Right lobe of liver (tissue), 6 donors: Measurements from ENCODE around the gene PCDHA8. TPM values are rescaled to one million over a fixed set of nuclear protein-coding genes. Genes with fewer than 3 reads are reported as not detected.

Source experiments
- ATAC-seq, 4 donors: fragments of 200-7000 bp; cut with Tn5 transposase; one replicate each; pipeline ENCODE4 v1.9.1; 2020; ENCODE audit warnings: mild to moderate bottlenecking in 4 of 4, moderate library complexity in 4 of 4
- DNase-seq, 3 donors: peaks; one replicate each; pipeline ENCODE4 v3.0.0-alpha.2; 2020
- H3K27ac ChIP-seq, 3 donors: fragments of 200-600 bp; one replicate each; pipeline ENCODE4 v1.8.0; 2022
- H3K27me3 ChIP-seq, 2 donors: fragments of 200-600 bp; one replicate each; pipeline ENCODE4 v1.8.0; 2022
- H3K36me3 ChIP-seq, 4 donors: fragments of 200-600 bp; sonication (generic) in 1 of 4; one replicate each; pipeline versions ENCODE4 v1.5.1 to v1.8.0; 2017 to 2022; ENCODE audit warnings: control low read depth in 1 of 4
- H3K4me1 ChIP-seq, 4 donors: fragments of 200-600 bp; sonication (generic) in 1 of 4; one replicate each; pipeline versions ENCODE4 v1.5.1 to v1.8.0; 2017 to 2022; ENCODE audit warnings: control low read depth in 1 of 4
- H3K4me3 ChIP-seq, 3 donors: fragments of 200-600 bp; one replicate each; pipeline ENCODE4 v1.8.0; 2022
- H3K9me3 ChIP-seq, 4 donors: fragments of 200-600 bp; sonication (generic) in 1 of 4; one replicate each; pipeline versions ENCODE4 v1.5.1 to v1.8.0; 2017 to 2022; ENCODE audit warnings: control low read depth in 1 of 4
- CTCF ChIP-seq, 4 donors: fragments of 200-600 bp in 3 of 4; fragments of 450-650 bp in 1 of 4; IDR thresholded peaks; one replicate each; pipeline versions ENCODE4 v1.5.1 to v1.8.0; 2016 to 2022; ENCODE audit warnings: antibody characterized with exemption in 4 of 4, mild to moderate bottlenecking in 2 of 4
- POLR2A ChIP-seq: fragments of 450-650 bp; IDR thresholded peaks from one replicate; pipeline ENCODE4 v1.6.1; 2017; ENCODE audit warnings: antibody characterized with exemption, mild to moderate bottlenecking
- WGBS: methylation state at CpG from one replicate; pipeline ENCODE4 v1.1.6; 2018; ENCODE audit warnings: low coverage, low lambda C conversion rate; ENCODE audit not compliant: insufficient coverage; ENCODE audit errors: missing lambda C conversion rate; 5-methylcytosine and 5-hydroxymethylcytosine counted together
- intact Hi-C, 2 donors: fragments of 100-400 bp; cut with DNase I; formaldehyde crosslinking; loops; one replicate each; pipeline versions ENCODE4 v1.11.2 to v1.14.1; 2022
- total RNA-seq, 6 experiments: library from RNA; depleted of rRNA in 2 of 6; stranded (reverse); fragments of >200 nt in 2 of 6; fragmentation: NEBNext Ultra II Directional in 3 of 6; extraction: Animal tissue kit (Norgen Biotek cat#: 25700) in 3 of 6; gene quantifications; one replicate each; pipeline versions ENCODE4 v1.1.0 to v1.2.4, GENCODE V29; 2016 to 2023
- donor health status: DM: no; HTN: yes; CAD: no.
- donor health status: DM: no; HTN: no; CAD: no.
- donor health status: DM: no; HTN: no; CAD: no.
- donor health status: DM: no; HTN: yes; CAD: no.
- donor health status: DM: no; HTN: yes; CAD: no.

The PCDHA8 gene
- total RNA-seq, 6 experiments from 2014 or later: not detected

GRCh38 chr5:140883927-140884697 lies 43.1 kb downstream of the PCDHA8 start:
- intact Hi-C loops: loop anchor here in 1 of 2 donors (10.0 kb wide), 1 partner anchor 161 kb away; no protein-coding TSS in a partner anchor
- H3K4me3 ChIP-seq: no peak overlapping the region
- no peaks in the 10 kb centered on the region for H3K4me1 ChIP-seq
- H3K27me3 ChIP-seq: no peaks in the 10 kb centered on the region
- WGBS: 44% methylated on average over 22 of the region's 79 CpGs
- TF ChIP-seq POLR2A (no peak), CTCF (IDR thresholded peaks at IDR 0.05) (no peak)
- no peaks in the 10 kb centered on the region for H3K36me3 ChIP-seq
- H3K9me3 ChIP-seq: no peaks in the 10 kb centered on the region
- DNase-seq (peak in 1 of 3 donors; percentile 50), ATAC-seq (peak in 1 of 4 donors; percentile 18)
- no peak overlapping the region for H3K27ac ChIP-seq

Other genes with a start within 250 kb of the PCDHA8 start
- 100 to 1,000 TPM; 174 to 513 (median 244) TPM for gene CD14, start 208.0 kb upstream of the PCDHA8 start, total RNA-seq
- 10 to 100 TPM in 5 of 6 experiments, 1 to 10 TPM in 1; 7.3 to 45.5 (median 23.6) TPM for gene TMCO6, start 201.7 kb upstream of the PCDHA8 start, total RNA-seq
- gene NDUFA2, start 193.6 kb upstream of the PCDHA8 start, total RNA-seq: 10 to 100 TPM; 35.4 to 56.8 (median 52.4) TPM
- gene IK, start 193.4 kb upstream of the PCDHA8 start, total RNA-seq: 10 to 100 TPM; 26.6 to 50.7 (median 30.3) TPM
- gene WDR55, start 176.3 kb upstream of the PCDHA8 start, total RNA-seq: 10 to 100 TPM; 13.3 to 18.4 (median 15.0) TPM
- gene DND1, start 167.6 kb upstream of the PCDHA8 start, total RNA-seq: 1 to 10 TPM in 1 of 6 experiments, under 1 TPM in 5; 0.27 to 1.4 (median 0.69) TPM
- 10 to 100 TPM; 22.8 to 46.6 (median 37.0) TPM for gene HARS1, start 149.8 kb upstream of the PCDHA8 start, total RNA-seq
- gene HARS2, start 149.7 kb upstream of the PCDHA8 start, total RNA-seq: 10 to 100 TPM in 4 of 6 experiments, 1 to 10 TPM in 2; 8.5 to 13.9 (median 11.5) TPM
- gene ZMAT2, start 140.7 kb upstream of the PCDHA8 start, total RNA-seq: 10 to 100 TPM; 11.6 to 26.4 (median 18.0) TPM
- not detected for gene PCDHA1, start 55.0 kb upstream of the PCDHA8 start, total RNA-seq
- not detected for gene PCDHA2, start 46.3 kb upstream of the PCDHA8 start, total RNA-seq
- under 1 TPM in 1 of 6 experiments, not detected in 5; 0.07 TPM for gene PCDHA3, start 40.1 kb upstream of the PCDHA8 start, total RNA-seq
- under 1 TPM in 4 of 6 experiments, not detected in 2; 0.09 to 0.19 (median 0.13) TPM for gene PCDHA4, start 34.1 kb upstream of the PCDHA8 start, total RNA-seq
- under 1 TPM in 1 of 6 experiments, not detected in 5; 0.06 TPM for gene PCDHA5, start 19.6 kb upstream of the PCDHA8 start, total RNA-seq
- under 1 TPM in 1 of 6 experiments, not detected in 5; 0.12 TPM for gene PCDHA6, start 13.2 kb upstream of the PCDHA8 start, total RNA-seq
- gene PCDHA7, start 6.9 kb upstream of the PCDHA8 start, total RNA-seq: under 1 TPM in 2 of 6 experiments, not detected in 4; 0.07 to 0.12 TPM
- not detected for gene PCDHA9, start 7.2 kb downstream of the PCDHA8 start, total RNA-seq
- under 1 TPM in 3 of 6 experiments, not detected in 3; 0.05 to 0.07 (median 0.06) TPM for gene PCDHA10, start 14.7 kb downstream of the PCDHA8 start, total RNA-seq
- under 1 TPM in 3 of 6 experiments, not detected in 3; 0.04 to 0.51 (median 0.07) TPM for gene PCDHA11, start 27.8 kb downstream of the PCDHA8 start, total RNA-seq
- gene PCDHA12, start 34.1 kb downstream of the PCDHA8 start, total RNA-seq: under 1 TPM in 4 of 6 experiments, not detected in 2; 0.18 to 0.51 (median 0.32) TPM
- gene PCDHA13, start 40.9 kb downstream of the PCDHA8 start, total RNA-seq: 1 to 10 TPM in 3 of 6 experiments, under 1 TPM in 2, not detected in 1; 0.35 to 1.8 (median 1.2) TPM
- under 1 TPM; 0.18 to 0.86 (median 0.35) TPM for gene PCDHAC1, start 85.1 kb downstream of the PCDHA8 start, total RNA-seq
- 1 to 10 TPM in 3 of 6 experiments, under 1 TPM in 3; 0.68 to 2.2 (median 1.3) TPM for gene PCDHAC2, start 125.3 kb downstream of the PCDHA8 start, total RNA-seq
- gene PCDHB1, start 210.2 kb downstream of the PCDHA8 start, total RNA-seq: not detected